Keratinocyte (primary cell): Measurements from ENCODE around the gene SLC15A3. TPM values are rescaled to one million over a fixed set of nuclear protein-coding genes. Genes with fewer than 3 reads are reported as not detected.

Experiments used
- DNase-seq: peaks from one replicate; pipeline ENCODE4 v3.0.0-alpha.2; 2011; ENCODE audit warnings: low read depth, missing footprints, low spot score
- FAIRE-seq: peaks from 2 replicates; lab custom pipeline; 2011; peaks lifted over from hg19 to GRCh38; lab: Jason Lieb, UNC
- H2AFZ ChIP-seq: 2 replicates; pipeline ENCODE4 v1.6.0; 2012; ENCODE audit warnings: low read length, control low read depth, inconsistent platforms; ENCODE audit not compliant: control insufficient read depth
- H3K27ac ChIP-seq: 2 replicates; pipeline ENCODE4 v1.5.1; 2011; ENCODE audit warnings: low read length; ENCODE audit not compliant: control insufficient read depth, insufficient read depth
- H3K27me3 ChIP-seq: 3 replicates; pipeline ENCODE4 v1.6.0; 2011; ENCODE audit warnings: low read length; ENCODE audit not compliant: control insufficient read depth, insufficient read depth; ENCODE audit errors: extremely low read depth
- H3K36me3 ChIP-seq, 2 experiments: 2 replicates in 1 of 2; 3 replicates in 1 of 2; pipeline ENCODE4 v1.5.1; 2011; ENCODE audit warnings: low read length in 2 of 2, mild to moderate bottlenecking in 1 of 2; ENCODE audit not compliant: control insufficient read depth in 2 of 2, insufficient read depth in 2 of 2; ENCODE audit errors: extremely low read depth in 1 of 2
- H3K4me1 ChIP-seq: 3 replicates; pipeline ENCODE4 v1.5.1; 2011; ENCODE audit warnings: low read length; ENCODE audit not compliant: control insufficient read depth, insufficient read depth; ENCODE audit errors: extremely low read depth
- H3K4me2 ChIP-seq: 3 replicates; pipeline ENCODE4 v1.6.0; 2011; ENCODE audit warnings: low read depth, low read length; ENCODE audit not compliant: control insufficient read depth, insufficient read depth; ENCODE audit errors: extremely low read depth
- H3K4me3 ChIP-seq, 3 experiments: fragments of 200-600 bp in 1 of 3; sonication (generic) in 1 of 3; 2 replicates in 2 of 3; 3 replicates in 1 of 3; pipeline ENCODE4 v1.5.1; 2011 to 2016; ENCODE audit warnings: low read length in 3 of 3, mild to moderate bottlenecking in 3 of 3, control low read depth in 2 of 3, inconsistent platforms in 1 of 3, low read depth in 1 of 3, mixed read lengths in 1 of 3, mixed run types in 1 of 3, moderate library complexity in 1 of 3; ENCODE audit not compliant: control insufficient read depth in 2 of 3, insufficient read depth in 2 of 3; ENCODE audit errors: extremely low read depth in 1 of 3
- H3K79me2 ChIP-seq: 2 replicates; pipeline ENCODE4 v1.6.0; 2012; ENCODE audit warnings: low read length; ENCODE audit not compliant: control insufficient read depth, insufficient read depth
- H3K9ac ChIP-seq: 3 replicates; pipeline ENCODE4 v1.6.0; 2011; ENCODE audit warnings: low read length; ENCODE audit not compliant: control insufficient read depth, insufficient read depth; ENCODE audit errors: extremely low read depth
- H3K9me1 ChIP-seq: 3 replicates; pipeline ENCODE4 v1.6.0; 2011; ENCODE audit warnings: low read length; ENCODE audit not compliant: control insufficient read depth, insufficient read depth; ENCODE audit errors: extremely low read depth
- H3K9me3 ChIP-seq: 2 replicates; pipeline ENCODE4 v1.5.1; 2012; ENCODE audit warnings: low read depth, low read length; ENCODE audit not compliant: control insufficient read depth
- H4K20me1 ChIP-seq: 3 replicates; pipeline ENCODE4 v1.6.0; 2011; ENCODE audit warnings: low read length; ENCODE audit not compliant: control insufficient read depth, insufficient read depth; ENCODE audit errors: extremely low read depth
- EZH2 ChIP-seq: IDR thresholded peaks from one replicate; pipeline ENCODE4 v1.6.1; 2012; ENCODE audit warnings: inconsistent platforms, mild to moderate bottlenecking, low read length, moderate library complexity
- dilution Hi-C: fragments of 300-500 bp; cut with MboI; formaldehyde crosslinking; loops from one replicate; pipeline ENCODE4 v1.7.0; 2020; ENCODE audit warnings: low sequenced_read_pairs; ENCODE audit not compliant: extremely low pct_ligation_motif_present
- polyA plus RNA-seq, 5 experiments: library from polyadenylated mRNA; depleted of rRNA in 3 of 5; stranded (reverse) in 3 of 5; stranded (forward) in 1 of 5; unstranded in 1 of 5; fragments of >200 nt; gene quantifications; 1 replicate in 1 of 5; 2 replicates in 3 of 5; 3 replicates in 1 of 5; pipeline versions ENCODE4 v1.2.1 to v1.2.3, GENCODE V29; 2011 to 2012; ENCODE audit warnings: missing spikeins in 2 of 5, low read depth in 1 of 5, low replicate concordance in 1 of 5
- TF ChIP-seq, protein P1 (sequence below), 3 experiments: IDR thresholded peaks in 1 of 3; conservative IDR thresholded peaks in 1 of 3; optimal IDR thresholded peaks in 1 of 3; 2 replicates in 2 of 3; 3 replicates in 1 of 3; pipeline versions ENCODE3 to v1.5.1; 2011; ENCODE audit warnings: low read length in 3 of 3, mild to moderate bottlenecking in 3 of 3, moderate library complexity in 2 of 3, control low read depth in 1 of 3, inconsistent platforms in 1 of 3; ENCODE audit not compliant: insufficient read depth in 2 of 3; ENCODE audit errors: extremely low read depth in 1 of 3

Gene SLC15A3
- polyA plus RNA-seq, 1 donor (not counting 4 experiments of a cell fraction or from before 2014, with no cell fraction given): 1.0 TPM

DNA sequence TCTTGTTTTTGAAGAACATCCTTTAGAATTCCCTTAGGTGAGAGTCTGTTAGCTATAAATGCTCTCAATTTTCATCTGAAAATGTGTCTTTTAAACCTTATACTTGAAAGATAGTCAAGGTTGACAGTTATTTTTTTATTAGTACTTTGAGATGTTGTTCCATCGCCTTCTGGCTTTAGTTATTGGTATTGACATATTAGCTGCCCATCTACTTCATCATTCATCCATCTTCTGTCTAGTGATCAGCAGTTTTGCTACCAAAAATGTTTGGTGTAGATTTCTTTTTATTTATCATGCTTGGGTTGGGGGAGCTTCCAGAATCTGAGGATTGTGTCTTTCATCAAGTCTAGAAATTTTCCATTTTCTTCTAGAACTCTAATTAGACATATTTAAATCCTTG is 16.2 kb upstream of the SLC15A3 start:
- DNase-seq: no peak
- no peak for TF ChIP-seq EZH2
- TF ChIP-seq, protein P1, sequence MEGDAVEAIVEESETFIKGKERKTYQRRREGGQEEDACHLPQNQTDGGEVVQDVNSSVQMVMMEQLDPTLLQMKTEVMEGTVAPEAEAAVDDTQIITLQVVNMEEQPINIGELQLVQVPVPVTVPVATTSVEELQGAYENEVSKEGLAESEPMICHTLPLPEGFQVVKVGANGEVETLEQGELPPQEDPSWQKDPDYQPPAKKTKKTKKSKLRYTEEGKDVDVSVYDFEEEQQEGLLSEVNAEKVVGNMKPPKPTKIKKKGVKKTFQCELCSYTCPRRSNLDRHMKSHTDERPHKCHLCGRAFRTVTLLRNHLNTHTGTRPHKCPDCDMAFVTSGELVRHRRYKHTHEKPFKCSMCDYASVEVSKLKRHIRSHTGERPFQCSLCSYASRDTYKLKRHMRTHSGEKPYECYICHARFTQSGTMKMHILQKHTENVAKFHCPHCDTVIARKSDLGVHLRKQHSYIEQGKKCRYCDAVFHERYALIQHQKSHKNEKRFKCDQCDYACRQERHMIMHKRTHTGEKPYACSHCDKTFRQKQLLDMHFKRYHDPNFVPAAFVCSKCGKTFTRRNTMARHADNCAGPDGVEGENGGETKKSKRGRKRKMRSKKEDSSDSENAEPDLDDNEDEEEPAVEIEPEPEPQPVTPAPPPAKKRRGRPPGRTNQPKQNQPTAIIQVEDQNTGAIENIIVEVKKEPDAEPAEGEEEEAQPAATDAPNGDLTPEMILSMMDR (optimal IDR thresholded peaks at IDR 0.05 in 1 of 3, IDR thresholded peaks at IDR 0.05 in 1 of 3, conservative IDR thresholded peaks at IDR 0.05 in 1 of 3; ENCODE audit: extremely low read depth in 1 of 3, insufficient read depth in 2 of 3, low read length in 3 of 3): no peak
- Histone ChIP-seq H3K4me1 (no peaks in the 10 kb centered on the region), H2AFZ (no peak overlapping the region), H3K9me3 (no peaks in the 10 kb centered on the region), H3K36me3 (no peaks in the 10 kb centered on the region), H3K27ac (no peak overlapping the region), H3K9ac (no peak overlapping the region), H3K9me1 (no peaks in the 10 kb centered on the region), H3K4me3 (no peak overlapping the region), H3K79me2 (no peaks in the 10 kb centered on the region), H4K20me1 (no peaks in the 10 kb centered on the region), H3K27me3 (no peaks in the 10 kb centered on the region), H3K4me2 (no peak overlapping the region)
- no peak for FAIRE-seq
- dilution Hi-C loops: no loop called here

DNA sequence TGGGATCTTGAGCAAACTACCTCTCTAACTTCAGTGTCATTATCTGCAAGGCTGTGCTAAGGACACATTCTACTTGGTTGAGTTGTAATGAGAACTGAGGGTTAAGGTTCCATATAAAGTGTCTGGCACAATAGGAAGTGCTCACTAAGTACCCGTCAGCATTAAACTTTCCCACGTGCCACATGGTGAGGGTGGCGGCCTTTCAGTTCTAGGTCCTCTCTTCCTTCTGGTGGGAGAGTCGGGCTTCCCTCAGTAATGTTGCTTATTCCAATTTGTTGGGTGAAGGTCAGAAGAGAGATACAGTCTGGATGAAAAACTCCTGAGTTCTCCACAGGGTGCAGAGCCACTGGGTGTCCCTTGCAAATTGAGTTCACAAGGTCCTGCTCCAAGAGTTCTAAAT is 14.9 kb upstream of the SLC15A3 start:
- no peaks in the 10 kb centered on the region for H3K79me2 ChIP-seq
- no peak overlapping the region for H2AFZ ChIP-seq
- no peak overlapping the region for H3K4me2 ChIP-seq
- H3K4me3 ChIP-seq: no peak overlapping the region
- no peaks in the 10 kb centered on the region for H3K27me3 ChIP-seq
- H3K27ac ChIP-seq: no peak overlapping the region
- no peaks in the 10 kb centered on the region for H3K36me3 ChIP-seq
- no peaks in the 10 kb centered on the region for H3K4me1 ChIP-seq
- H4K20me1 ChIP-seq: no peaks in the 10 kb centered on the region
- no peaks in the 10 kb centered on the region for H3K9me1 ChIP-seq
- DNase-seq (no peak), FAIRE-seq (no peak)
- H3K9me3 ChIP-seq: no peaks in the 10 kb centered on the region
- TF ChIP-seq EZH2: no peak
- TF ChIP-seq, protein P1 (optimal IDR thresholded peaks at IDR 0.05 in 1 of 3, IDR thresholded peaks at IDR 0.05 in 1 of 3, conservative IDR thresholded peaks at IDR 0.05 in 1 of 3; ENCODE audit: extremely low read depth in 1 of 3, insufficient read depth in 2 of 3, low read length in 3 of 3): no peak
- dilution Hi-C loops: no loop called here
- H3K9ac ChIP-seq: no peak overlapping the region
